ENCODE results near the gene DNAH9.

Gene DNAH9, protein sequence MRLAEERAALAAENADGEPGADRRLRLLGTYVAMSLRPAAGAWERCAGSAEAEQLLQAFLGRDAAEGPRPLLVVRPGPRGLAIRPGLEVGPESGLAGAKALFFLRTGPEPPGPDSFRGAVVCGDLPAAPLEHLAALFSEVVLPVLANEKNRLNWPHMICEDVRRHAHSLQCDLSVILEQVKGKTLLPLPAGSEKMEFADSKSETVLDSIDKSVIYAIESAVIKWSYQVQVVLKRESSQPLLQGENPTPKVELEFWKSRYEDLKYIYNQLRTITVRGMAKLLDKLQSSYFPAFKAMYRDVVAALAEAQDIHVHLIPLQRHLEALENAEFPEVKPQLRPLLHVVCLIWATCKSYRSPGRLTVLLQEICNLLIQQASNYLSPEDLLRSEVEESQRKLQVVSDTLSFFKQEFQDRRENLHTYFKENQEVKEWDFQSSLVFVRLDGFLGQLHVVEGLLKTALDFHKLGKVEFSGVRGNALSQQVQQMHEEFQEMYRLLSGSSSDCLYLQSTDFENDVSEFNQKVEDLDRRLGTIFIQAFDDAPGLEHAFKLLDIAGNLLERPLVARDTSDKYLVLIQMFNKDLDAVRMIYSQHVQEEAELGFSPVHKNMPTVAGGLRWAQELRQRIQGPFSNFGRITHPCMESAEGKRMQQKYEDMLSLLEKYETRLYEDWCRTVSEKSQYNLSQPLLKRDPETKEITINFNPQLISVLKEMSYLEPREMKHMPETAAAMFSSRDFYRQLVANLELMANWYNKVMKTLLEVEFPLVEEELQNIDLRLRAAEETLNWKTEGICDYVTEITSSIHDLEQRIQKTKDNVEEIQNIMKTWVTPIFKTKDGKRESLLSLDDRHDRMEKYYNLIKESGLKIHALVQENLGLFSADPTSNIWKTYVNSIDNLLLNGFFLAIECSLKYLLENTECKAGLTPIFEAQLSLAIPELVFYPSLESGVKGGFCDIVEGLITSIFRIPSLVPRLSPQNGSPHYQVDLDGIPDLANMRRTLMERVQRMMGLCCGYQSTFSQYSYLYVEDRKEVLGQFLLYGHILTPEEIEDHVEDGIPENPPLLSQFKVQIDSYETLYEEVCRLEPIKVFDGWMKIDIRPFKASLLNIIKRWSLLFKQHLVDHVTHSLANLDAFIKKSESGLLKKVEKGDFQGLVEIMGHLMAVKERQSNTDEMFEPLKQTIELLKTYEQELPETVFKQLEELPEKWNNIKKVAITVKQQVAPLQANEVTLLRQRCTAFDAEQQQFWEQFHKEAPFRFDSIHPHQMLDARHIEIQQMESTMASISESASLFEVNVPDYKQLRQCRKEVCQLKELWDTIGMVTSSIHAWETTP (N-terminal part only)

DNA sequence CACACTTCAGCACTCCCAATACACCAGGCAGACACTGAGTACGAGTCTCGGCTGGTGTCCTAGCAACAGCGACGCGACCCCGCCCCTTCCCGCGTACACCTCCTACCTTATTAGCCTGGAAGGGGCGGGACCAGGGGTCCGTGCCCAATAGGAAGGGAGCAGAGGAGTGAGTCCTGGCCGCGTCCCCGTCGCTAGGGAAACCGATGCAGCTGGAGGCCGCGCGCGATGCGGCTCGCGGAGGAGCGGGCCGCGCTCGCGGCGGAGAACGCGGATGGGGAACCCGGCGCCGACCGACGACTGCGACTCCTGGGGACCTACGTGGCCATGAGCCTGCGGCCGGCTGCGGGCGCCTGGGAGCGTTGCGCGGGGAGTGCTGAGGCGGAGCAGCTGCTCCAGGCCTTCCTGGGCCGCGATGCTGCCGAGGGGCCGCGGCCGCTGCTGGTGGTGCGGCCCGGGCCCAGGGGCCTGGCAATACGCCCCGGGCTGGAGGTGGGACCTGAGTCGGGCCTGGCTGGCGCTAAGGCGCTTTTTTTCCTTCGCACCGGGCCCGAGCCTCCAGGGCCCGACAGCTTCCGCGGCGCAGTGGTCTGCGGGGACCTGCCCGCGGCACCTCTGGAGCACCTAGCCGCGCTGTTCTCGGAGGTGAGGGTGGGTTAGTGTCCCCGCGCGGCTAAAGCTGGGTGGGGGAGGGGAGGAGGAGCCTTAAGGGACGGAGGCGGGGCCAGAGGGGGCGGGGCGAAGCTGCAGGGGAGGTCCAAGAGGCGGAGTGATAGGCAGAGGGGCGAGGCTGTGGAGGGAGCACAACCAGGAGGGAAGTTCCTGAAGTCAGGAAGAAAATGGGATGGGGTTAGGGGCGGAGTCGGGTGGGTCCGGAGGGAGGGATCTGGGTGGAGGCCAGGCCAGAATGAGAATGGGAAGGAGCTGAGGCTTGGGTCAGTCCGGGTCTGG lies at the start of gene DNAH9:
TSS of gene DNAH9 (plus strand) at position 197 of the 948 bp plus-strand sequence. CDS start at position 226, 29 bp downstream.
- no peak for DNase-seq (ENCODE audit: low read depth)

GRCh38 chr17:11550431-11550830 lies 47.8 kb upstream of the DNAH9 start:
- DNase-seq (ENCODE audit: low read depth) = no peak

- no peak for DNase-seq (ENCODE audit: low read depth)
Observed at GRCh38 chr17:11551442-11551841, 46.8 kb upstream of the DNAH9 start.

- DNase-seq (ENCODE audit: low read depth) = no peak
Observed at GRCh38 chr17:11553135-11553534, 45.1 kb upstream of the DNAH9 start.

DNA sequence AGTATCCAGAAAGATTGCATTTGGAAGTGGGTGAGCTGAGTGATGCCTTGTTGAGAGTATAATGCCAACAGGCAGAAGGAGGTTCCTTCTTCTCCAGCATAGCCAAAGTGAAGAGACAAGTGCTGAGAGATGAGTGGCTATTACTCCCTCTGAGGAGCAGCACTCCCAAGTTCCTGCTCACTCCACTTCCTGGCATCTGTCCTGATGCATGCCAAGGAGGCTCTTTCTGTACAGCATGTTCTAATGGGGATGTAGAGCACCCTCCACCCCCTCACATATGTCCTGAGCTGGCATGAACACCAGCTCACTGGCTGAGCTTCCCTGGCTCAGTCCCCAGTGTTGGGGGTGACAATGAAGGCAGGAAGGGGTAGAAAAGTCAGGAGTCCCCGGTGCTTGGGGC lies 44.2 kb upstream of the DNAH9 start:
- no peak for DNase-seq (ENCODE audit: low read depth)

DNA sequence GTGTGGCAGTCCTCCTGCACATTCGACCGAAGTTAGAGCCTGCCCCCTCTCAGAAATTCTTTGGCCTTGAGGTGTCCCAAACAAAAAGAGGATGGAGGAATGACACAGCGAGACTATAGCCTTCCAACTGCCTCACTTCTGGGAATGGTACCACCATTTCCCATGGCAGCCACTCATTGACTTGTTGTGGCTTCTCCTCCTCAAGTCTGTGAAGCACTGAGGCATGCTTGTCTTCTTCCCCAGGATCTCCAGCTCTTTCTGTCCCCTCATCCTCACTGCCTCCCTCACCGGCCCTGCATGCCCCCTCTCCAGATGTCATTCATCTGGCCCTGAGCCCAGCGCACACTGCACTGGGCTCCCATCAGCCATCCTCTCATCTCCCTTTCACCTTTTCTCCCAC lies 43.7 kb upstream of the DNAH9 start:
- no peak for DNase-seq (ENCODE audit: low read depth)

DNA sequence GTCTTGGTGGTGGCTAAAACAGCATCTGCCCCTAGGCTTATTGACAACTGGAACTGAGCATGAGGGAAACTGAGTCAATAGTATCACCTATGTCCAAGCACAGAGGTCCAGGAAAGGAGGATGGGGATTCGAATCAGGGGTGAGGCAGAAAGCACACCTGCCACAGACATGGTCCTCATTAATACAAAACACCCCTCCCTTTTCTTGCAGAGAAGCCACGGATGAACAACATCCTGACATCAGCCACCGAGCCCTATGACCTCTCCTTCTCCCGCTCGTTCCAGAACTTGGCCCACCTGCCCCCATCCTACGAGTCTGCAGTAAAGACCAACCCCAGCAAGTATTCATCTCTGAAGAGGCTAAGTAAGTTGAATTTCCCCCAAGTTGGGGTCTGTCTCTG lies 42.7 kb upstream of the DNAH9 start:
- no peak for DNase-seq (ENCODE audit: low read depth)

DNA sequence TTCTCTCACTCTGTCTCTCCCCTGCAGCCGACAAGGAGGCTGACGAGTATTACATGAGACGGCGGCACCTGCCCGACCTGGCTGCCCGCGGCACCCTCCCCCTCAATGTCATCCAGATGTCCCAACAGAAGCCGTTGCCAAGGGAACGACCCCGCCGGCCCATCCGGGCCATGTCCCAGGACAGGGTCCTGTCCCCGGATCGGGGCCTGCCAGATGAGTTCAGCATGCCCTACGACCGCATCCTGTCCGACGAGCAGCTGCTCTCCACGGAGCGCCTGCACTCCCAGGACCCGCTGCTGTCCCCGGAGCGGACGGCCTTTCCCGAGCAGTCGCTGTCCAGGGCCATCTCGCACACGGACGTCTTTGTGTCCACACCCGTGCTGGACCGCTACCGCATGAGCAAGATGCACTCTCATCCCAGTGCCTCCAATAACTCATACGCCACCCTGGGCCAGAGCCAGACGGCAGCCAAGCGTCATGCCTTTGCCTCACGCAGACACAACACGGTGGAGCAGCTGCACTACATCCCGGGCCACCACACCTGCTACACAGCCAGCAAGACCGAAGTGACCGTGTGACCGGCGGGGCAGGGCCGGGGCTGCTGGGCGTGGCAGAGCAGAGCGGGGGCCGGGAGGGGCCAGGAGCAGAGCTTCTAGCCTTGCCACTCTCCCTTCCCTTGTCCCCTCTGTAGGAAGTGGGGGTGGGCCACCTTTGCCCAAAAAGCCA lies 40.4 kb upstream of the DNAH9 start:
- no peak for DNase-seq (ENCODE audit: low read depth)

GRCh38 chr17:11558681-11559234 lies 39.5 kb upstream of the DNAH9 start:
- no peak for DNase-seq (ENCODE audit: low read depth)

DNA sequence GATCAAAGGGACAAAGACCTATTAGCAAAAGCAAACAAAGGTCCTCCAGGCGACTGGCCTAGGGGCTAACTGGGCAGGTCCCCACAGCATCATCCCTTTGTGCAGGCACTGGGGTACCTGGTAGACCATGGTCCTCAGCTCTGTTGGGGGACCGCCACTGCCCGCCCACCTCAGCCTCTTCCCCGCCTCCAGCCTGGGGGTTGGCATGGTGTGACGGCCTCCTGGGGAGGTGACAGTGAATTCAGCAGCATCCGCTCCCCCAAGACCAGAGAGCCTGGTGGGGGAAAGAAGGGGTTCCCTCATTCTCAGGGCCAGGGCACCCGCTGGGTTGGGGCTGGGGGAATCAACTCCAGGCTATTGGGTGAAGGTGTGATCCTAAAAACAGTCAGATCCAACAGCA lies 38.7 kb upstream of the DNAH9 start:
- no peak for DNase-seq (ENCODE audit: low read depth)

DNA sequence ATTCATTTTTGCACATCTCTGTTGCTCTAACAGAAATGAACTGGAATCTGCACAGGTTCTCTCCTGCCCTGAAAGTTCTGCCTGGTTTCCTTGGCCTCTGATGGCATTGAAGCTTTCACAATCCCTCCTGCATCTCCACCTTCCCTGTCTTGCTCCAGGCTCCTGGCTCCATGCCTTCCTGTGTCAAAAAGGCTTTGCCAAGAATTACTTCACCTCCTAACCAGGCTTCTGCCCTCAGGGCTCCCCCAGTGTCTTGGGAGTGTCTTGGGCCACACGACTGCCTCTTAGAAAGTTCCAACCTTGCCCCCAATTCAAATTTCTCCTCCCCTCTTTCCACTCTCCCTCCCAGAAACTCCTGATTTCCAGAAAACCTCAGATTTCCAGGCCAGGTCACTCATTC lies 37.0 kb upstream of the DNAH9 start:
- DNase-seq (ENCODE audit: low read depth) = no peak

DNA sequence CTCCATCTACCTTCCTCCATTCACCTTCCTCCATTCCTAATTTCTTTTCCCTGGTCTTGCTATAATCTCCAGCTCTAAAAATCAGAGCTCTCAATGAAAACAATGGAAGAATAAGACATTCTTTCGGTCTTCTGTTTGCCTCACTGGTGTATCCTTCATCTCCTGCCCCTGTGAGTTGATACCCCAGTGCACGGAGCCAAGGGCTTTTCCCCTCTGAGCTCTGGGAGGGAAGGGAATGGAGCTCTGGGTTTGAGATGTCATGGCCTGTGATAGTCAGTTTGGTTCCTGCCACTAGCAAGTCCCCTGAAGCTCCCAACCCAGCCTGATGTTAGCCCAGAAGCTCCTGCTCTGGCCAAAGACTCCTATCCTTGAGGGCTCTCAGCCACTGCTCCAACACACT lies 36.6 kb upstream of the DNAH9 start:
- no peak for DNase-seq (ENCODE audit: low read depth)

GRCh38 chr17:11564589-11565380 lies 33.5 kb upstream of the DNAH9 start:
- DNase-seq (ENCODE audit: low read depth) = no peak

- DNase-seq (ENCODE audit: low read depth) = no peak
Observed at GRCh38 chr17:11565591-11565990, 32.7 kb upstream of the DNAH9 start.

- DNase-seq (ENCODE audit: low read depth) = no peak
Observed at GRCh38 chr17:11578998-11579397, 19.3 kb upstream of the DNAH9 start.

DNA sequence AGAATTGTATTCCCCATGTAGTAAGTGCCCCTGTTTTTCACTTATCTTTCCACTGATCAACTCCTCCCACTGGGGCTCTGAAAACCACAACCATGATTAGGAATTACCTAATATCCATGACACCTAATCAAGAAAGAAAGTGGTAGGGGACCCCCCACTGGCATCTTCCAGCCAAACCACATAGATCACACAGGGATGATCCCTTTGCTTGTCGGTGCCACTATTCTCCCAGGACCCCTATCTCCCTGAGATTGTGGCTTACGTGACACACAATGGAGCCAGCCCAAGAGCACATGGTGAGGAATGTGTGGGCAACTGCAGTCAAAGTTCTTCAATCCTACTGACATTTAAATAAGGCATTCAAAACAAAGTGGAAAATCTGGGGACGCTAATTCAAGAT lies 17.6 kb upstream of the DNAH9 start:
- no peak for DNase-seq (ENCODE audit: low read depth)

GRCh38 chr17:11582217-11582616 lies 16.1 kb upstream of the DNAH9 start:
- no peak for DNase-seq (ENCODE audit: low read depth)

DNA sequence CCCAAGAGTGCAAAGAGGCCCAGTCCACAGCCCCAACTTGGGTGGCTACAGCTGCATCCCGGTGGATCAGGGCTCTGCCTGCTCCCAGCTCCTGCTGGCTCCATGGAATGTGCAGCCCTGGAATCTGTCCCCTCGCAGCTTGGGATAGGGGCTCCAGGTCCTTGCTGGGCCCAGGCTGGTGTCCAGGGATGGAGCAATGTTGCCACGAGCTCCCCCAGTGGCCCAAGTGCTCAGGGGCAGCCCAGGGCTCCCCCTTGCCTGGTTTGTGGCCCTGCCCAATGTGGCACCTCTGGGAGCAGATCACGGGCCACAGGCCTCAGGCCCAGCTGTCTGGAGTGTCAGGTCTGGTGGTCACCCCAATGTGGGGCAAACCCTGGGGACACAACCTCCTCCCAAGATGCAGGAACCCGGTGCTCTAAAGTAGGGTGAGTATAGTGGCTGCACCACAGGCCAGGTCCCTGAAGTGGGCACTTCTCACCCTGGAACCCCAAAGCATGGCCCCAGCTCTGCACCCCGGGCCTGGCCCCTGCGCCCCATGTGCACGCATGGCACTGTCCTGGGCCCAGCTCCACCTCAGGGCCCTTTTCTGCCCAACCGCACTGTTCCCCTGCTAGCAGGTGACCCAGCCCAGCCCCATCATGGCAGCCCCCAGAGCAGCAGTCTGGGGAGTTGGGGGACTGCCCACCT lies 14.8 kb upstream of the DNAH9 start:
- no peak for DNase-seq (ENCODE audit: low read depth)

DNA sequence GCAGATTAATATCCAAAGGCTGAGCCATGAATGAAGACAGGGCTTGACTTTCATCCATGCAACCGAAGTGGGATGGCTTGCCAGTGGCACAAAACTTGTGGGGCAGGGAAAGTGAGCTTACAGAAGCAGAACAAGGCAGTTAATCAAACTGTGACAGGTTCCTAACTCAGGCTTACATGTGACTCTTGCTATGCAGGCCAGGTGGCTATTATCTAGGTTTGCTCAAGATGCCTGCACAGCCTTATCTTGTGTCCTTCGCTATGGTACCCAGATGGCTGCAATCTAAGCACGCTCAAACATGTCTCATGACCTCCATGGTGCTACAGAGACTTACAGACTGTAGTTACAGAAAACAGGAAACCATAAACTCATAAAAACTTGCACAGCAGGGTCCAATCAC lies 8.6 kb upstream of the DNAH9 start:
- DNase-seq (ENCODE audit: low read depth) = no peak

Data from activated T-helper 9 cell treated with anti-CD3 and anti-CD28 coated beads, Interleukin-2, amount 50 U/mL, for 16 hours (primary cell).